Memory B cell (primary cell): ENCODE measurements around the gene ASCL2.

Experiments
- ATAC-seq: fragments of 150-1000 bp; cut with Tn5 transposase; 2 replicates; pipeline ENCODE4 v1.10.0; 2021; ENCODE audit warnings: low read depth, mild to moderate bottlenecking, moderate library complexity
- DNase-seq, 2 donors: peaks; one replicate each; pipeline ENCODE4 v3.0.0; 2022; ENCODE audit warnings: low spot score in 2 of 2
- H3K27ac Mint-ChIP-seq: one replicate; pipeline ENCODE4 v1.8.0; 2022; ENCODE audit warnings: mild to moderate bottlenecking, moderate library complexity, mixed read lengths
- H3K27me3 Mint-ChIP-seq: one replicate; pipeline ENCODE4 v1.8.0; 2022; ENCODE audit warnings: mixed read lengths
- H3K36me3 Mint-ChIP-seq: one replicate; pipeline ENCODE4 v1.8.0; 2022; ENCODE audit warnings: mild to moderate bottlenecking, mixed read lengths
- H3K4me1 Mint-ChIP-seq: one replicate; pipeline ENCODE4 v1.8.0; 2022; ENCODE audit warnings: mixed read lengths
- H3K4me3 Mint-ChIP-seq: one replicate; pipeline ENCODE4 v1.8.0; 2022; ENCODE audit warnings: mild to moderate bottlenecking, moderate library complexity, mixed read lengths
- H3K9me3 Mint-ChIP-seq: one replicate; pipeline ENCODE4 v1.8.0; 2022; ENCODE audit warnings: mixed read lengths

The ASCL2 gene

DNA sequence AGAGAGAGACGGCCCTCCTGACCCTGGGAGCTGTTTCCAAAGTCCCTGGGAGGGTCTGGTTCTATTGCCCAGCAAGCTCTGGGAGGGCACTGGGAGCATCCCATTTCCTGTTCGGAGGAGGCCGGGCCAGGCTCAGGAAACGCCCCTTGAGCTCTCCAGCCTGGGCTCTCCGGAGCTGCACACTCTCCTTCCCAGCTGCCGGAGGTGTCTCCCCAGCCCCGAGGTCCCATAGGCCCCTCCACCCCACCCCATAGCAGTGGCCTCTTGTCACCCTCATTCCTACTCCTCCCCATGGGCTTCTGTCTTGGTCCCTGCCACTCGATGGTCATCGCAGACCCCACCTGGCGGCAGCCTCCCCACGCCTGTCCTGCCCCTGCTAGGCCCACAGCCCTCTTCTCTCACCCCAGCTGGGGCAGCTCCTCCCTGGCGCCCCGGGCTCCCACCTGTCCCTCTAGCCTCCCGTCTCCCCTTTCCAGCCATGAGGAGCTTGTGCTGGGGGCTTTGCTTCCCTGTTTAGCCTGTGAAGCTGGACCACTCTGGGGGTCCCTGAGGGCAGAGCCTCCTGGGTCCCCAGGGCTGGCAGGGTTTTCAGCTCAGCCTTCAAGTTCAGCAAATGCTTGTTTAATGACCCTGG is 34.2 kb upstream of the ASCL2 start:
- peaks cover 25% of the 10 kb centered on the region for H3K4me1 Mint-ChIP-seq
- no peak overlapping the region for H3K27ac Mint-ChIP-seq

DNA sequence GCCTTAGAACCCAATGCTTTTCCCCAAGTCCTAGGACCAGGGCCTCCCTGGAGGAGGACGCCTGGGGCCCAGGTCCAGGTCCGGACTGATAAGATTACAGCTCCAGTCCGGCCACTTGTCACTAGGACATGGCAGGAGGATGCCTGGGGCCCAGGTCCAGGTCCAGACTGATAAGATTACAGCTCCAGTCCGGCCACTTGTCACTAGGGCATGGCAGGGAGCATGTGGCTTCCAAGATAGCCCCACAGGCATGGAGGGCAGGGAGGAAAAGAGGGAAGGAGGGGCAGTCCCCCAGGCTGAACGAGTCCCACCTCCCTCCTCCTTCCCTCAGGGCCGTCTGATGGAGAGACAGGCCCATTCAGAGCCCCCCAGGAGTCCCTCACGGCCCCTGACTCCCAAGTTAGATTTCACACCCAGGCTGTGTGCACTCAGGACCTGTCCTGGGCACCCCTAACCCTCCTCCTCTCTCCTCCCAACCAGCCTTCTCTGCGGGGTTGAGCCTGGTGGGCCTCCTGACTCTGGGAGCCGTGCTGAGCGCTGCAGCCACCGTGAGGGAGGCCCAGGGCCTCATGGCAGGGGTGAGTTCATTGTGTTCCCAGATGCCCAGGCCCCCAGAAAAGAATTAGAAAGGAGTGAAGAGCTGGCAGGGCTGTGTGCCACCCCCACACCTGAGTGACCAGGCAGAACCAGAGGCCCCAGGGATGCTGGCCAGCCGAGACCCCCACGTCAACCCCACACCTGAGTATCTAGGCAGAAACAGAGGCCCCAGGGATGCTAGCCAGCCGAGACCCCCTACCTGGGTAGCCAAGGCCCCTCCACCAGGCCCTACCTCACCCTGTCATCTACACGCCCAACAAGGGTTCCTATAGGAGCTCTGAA is 33.5 kb upstream of the ASCL2 start:
- Mint-ChIP-seq H3K27ac (no peak overlapping the region), H3K4me3 (no peak overlapping the region), H3K9me3 (no peaks in the 10 kb centered on the region), H3K36me3 (peaks cover 2% of the 10 kb centered on the region), H3K27me3 (peaks cover 2% of the 10 kb centered on the region), H3K4me1 (peaks cover 28% of the 10 kb centered on the region)
- DNase-seq: no peak
- no peak for ATAC-seq

More for the DNA sequence above, 34.2 kb upstream of the ASCL2 start:
- ATAC-seq (no peak), DNase-seq (no peak)
- peaks cover 2% of the 10 kb centered on the region for H3K27me3 Mint-ChIP-seq
- no peaks in the 10 kb centered on the region for H3K36me3 Mint-ChIP-seq
- no peaks in the 10 kb centered on the region for H3K9me3 Mint-ChIP-seq
- no peak overlapping the region for H3K4me3 Mint-ChIP-seq

DNA sequence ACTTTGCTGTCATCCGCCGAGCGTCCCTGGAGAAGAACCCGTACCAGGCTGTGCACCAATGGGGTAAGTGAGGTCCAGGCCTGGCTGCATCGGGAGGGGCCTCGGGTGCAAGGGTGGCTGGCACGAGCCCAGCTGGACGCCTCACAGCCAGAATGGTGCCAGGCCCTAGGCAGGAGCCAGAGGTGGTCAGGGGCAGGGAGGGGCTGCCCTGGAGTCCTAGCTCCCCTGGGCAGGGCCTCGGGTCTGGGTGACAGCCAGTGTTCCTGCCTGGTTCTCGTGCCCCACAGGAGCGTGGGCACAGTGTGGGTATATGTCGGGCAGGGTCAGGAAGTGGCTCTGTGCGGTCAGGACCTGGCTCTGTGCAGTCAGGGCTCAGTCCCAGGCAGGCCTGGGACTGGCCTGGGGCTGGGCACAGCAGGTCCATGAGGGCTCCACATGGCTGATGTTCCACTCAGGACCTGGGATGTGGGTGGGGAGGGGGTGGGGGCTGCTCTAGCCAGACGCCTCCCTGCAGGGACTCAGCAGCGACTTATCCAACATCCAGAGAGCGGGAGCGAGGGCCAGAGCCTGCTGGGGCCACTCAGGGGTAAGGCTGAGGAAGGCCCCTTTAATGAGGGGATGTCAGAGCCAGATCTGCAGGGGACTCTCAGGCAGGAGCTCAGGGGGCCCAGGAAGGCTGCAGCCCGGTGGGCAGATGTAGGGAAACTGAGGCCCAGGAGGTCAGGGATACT is 32.7 kb upstream of the ASCL2 start:
- Mint-ChIP-seq H3K4me3 (peak overlapping the region; percentile 92), H3K9me3 (no peaks in the 10 kb centered on the region), H3K36me3 (peaks cover 2% of the 10 kb centered on the region), H3K27me3 (peaks cover 2% of the 10 kb centered on the region), H3K4me1 (peaks cover 28% of the 10 kb centered on the region), H3K27ac (no peak overlapping the region)
- no peak for DNase-seq
- ATAC-seq: no peak

DNA sequence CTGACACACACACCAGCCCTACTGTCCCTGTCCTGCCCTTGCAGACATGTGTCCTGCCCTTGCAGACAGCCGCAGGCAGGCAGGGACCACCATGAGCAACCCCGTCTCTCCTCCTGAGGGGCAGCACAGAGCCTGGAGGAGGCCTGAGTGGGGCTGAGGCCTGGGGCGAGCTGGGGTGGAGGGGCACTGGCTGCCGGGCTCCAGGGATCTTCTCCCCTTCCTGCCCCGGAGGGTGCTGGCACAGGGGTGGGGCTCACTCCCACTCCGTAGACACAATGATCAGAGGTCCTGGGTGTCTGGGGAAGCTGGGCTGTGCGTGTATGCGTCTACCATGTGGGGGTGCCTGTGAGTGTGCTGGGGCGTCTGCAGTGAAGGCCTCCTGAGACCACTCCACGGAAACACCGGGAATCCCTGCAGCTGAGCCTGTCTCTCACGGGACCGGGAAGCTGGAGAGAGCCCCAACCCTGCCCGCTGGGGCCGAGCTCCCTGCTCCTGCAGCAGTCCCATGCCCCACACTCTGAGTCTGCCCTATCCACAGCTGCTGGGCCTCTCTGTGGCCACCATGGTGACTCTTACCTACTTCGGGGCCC is 32.0 kb upstream of the ASCL2 start:
- Mint-ChIP-seq H3K4me1 (peaks cover 29% of the 10 kb centered on the region), H3K9me3 (no peaks in the 10 kb centered on the region), H3K27ac (peak overlapping the region; percentile 90), H3K36me3 (peaks cover 3% of the 10 kb centered on the region), H3K4me3 (peak overlapping the region; percentile 92), H3K27me3 (no peaks in the 10 kb centered on the region)
- ATAC-seq (no peak), DNase-seq (no peak)

DNA sequence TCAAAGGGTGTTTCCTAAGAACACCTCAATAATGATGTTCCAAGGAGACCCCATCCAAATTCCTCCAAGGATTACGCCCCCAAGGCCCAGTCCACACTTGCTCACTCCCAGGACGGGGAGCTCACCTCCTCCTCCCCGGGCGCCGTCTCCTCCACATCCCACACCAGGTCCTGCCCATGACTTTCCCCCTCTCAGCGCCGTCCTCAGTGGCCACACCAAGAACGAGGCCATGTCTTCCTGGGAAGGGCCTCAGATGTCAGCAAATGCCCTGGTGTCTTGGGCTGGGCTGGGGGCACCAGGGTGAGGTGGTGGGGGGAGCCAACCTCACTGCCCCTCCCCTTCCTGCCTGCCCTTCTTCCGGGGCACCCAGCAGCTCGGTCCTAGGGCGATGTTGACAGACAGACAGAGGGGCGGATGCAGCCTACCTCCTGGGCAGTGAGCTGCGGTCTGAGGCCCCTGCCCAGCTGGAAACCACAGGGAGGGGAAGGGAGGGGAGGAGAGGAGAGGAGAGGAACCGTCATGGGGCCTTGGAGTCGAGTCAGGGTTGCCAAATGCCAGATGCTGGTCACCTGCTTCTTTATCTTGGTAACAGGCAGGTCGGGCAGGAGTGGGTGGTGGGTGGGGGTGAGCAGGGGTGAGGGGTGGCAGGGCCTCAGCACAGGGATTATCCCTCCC is 31.4 kb upstream of the ASCL2 start, which contains the start of the genes C11orf21 and TSPAN32:
Gene C11orf21 (minus strand): TSS at position 288 of the 675 bp plus-strand sequence. CDS start 110 bp downstream, at position 178.
Gene TSPAN32 (plus strand): TSS at position 383 of the 675 bp plus-strand sequence. CDS start 137 bp downstream, at position 520.
- peaks cover 6% of the 10 kb centered on the region for H3K36me3 Mint-ChIP-seq
- H3K4me3 Mint-ChIP-seq: peak within 1 kb of the TSS; percentile 92
- H3K27me3 Mint-ChIP-seq: no peaks in the 10 kb centered on the region
- peak in 1 of 2 donors; percentile 34 for DNase-seq
- peak within 1 kb of the TSS; percentile 90 for H3K27ac Mint-ChIP-seq
- peak; percentile 54 for ATAC-seq
- no peaks in the 10 kb centered on the region for H3K9me3 Mint-ChIP-seq
- peaks cover 31% of the 10 kb centered on the region for H3K4me1 Mint-ChIP-seq

DNA sequence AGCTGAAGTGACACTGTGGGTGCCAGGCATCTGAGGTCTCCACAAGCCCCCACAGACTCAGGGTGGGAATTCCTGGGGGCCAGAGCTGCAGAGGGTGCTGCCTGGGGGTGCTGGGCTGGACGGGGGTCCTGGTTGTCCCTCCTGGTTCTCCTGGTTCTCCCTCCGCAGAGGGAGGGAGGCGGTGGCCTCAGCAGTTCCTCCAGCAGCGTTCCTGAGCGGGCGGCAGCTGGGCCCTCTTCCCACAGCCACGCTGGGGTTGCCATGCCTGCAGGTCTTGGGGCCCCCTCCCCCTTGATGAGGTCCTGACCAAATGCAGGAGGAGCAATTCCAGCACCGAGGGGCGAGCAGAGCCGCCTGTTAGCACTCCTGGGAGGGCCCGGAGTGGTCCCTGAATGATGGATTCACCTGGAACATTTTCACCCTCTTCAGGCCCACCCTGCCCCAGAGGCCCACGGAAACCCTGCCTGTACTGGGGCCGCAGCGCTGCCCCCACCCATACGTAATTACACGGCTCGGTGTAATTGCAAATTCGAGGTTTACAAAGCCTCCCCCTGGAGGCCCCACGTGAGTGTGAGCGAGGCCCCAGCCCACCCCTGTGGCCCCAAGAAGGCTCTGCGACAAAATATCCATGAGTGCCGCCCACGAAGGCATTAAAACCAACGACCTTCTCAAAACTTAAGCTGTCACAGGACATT is 30.7 kb upstream of the ASCL2 start:
- Mint-ChIP-seq H3K4me3 (peak overlapping the region; percentile 92), H3K27me3 (no peaks in the 10 kb centered on the region), H3K4me1 (peaks cover 27% of the 10 kb centered on the region), H3K9me3 (no peaks in the 10 kb centered on the region), H3K27ac (peak overlapping the region; percentile 90), H3K36me3 (peaks cover 6% of the 10 kb centered on the region)
- ATAC-seq (peak; percentile 46), DNase-seq (peak in 1 of 2 donors; percentile 34)

DNA sequence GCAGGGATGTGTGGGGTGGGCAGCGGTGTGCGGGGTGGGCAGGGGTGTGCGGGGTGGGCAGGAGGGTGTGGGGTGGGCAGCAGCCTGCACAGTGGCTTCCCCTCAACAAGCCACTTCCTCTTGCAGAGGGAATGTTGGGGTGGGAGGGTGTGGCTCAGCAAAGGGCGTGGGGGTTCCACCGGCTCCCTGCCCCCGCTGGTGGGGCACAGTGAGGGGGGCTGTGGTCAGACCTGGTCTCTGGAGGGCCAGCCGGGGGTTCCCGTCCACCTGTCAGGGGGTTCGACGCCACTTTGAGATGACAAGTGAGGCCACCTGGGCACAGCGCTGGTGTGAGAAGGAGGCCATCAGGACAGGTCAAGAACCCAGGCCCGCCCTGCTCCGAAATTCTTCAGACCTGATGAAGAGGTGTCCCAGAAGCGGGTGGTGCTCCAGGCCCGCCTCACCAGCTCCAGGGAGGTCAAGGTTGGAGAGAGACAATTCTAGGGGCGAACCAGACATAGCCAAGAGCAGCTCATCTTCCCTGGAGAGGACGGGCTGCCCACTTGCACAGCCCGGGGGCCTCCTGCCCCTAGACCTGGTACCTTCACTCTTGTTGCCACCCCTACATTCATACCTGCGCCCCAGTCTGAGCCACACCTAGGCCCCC is 30.0 kb upstream of the ASCL2 start:
- peaks cover 6% of the 10 kb centered on the region for H3K36me3 Mint-ChIP-seq

DNA sequence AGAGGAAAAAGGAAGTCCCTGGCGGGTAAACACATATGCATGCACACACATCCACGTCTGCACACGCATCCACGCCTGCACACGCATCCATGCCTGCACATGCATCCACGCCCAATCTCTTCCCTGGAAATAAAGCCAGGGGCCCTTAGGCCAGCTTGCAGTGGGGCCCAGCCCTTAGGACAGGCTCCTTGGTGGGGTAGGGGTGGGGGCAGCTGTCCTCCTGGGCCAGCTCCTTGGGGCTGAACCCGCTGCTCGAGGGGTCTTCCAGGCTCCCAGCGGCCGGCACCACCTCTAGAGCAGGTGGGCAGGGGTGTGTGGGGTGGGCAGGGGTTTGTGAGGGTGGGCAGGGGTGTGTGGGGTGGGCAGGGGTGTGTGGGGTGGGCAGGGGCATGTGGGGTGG is 29.4 kb upstream of the ASCL2 start:
- no peak for ATAC-seq
- peaks cover 6% of the 10 kb centered on the region for H3K36me3 Mint-ChIP-seq
- no peaks in the 10 kb centered on the region for H3K9me3 Mint-ChIP-seq
- no peak for DNase-seq
- H3K27me3 Mint-ChIP-seq: no peaks in the 10 kb centered on the region
- H3K4me3 Mint-ChIP-seq: peak overlapping the region; percentile 84
- peak overlapping the region; percentile 26 for H3K27ac Mint-ChIP-seq
- H3K4me1 Mint-ChIP-seq: peaks cover 21% of the 10 kb centered on the region

More for the DNA sequence above, 30.0 kb upstream of the ASCL2 start:
- peak overlapping the region; percentile 92 for H3K4me3 Mint-ChIP-seq
- peak overlapping the region; percentile 75 for H3K27ac Mint-ChIP-seq
- H3K4me1 Mint-ChIP-seq: peaks cover 21% of the 10 kb centered on the region
- H3K9me3 Mint-ChIP-seq: no peaks in the 10 kb centered on the region
- peak in 1 of 2 donors; percentile 32 for DNase-seq
- ATAC-seq: peak; percentile 21
- no peaks in the 10 kb centered on the region for H3K27me3 Mint-ChIP-seq

DNA sequence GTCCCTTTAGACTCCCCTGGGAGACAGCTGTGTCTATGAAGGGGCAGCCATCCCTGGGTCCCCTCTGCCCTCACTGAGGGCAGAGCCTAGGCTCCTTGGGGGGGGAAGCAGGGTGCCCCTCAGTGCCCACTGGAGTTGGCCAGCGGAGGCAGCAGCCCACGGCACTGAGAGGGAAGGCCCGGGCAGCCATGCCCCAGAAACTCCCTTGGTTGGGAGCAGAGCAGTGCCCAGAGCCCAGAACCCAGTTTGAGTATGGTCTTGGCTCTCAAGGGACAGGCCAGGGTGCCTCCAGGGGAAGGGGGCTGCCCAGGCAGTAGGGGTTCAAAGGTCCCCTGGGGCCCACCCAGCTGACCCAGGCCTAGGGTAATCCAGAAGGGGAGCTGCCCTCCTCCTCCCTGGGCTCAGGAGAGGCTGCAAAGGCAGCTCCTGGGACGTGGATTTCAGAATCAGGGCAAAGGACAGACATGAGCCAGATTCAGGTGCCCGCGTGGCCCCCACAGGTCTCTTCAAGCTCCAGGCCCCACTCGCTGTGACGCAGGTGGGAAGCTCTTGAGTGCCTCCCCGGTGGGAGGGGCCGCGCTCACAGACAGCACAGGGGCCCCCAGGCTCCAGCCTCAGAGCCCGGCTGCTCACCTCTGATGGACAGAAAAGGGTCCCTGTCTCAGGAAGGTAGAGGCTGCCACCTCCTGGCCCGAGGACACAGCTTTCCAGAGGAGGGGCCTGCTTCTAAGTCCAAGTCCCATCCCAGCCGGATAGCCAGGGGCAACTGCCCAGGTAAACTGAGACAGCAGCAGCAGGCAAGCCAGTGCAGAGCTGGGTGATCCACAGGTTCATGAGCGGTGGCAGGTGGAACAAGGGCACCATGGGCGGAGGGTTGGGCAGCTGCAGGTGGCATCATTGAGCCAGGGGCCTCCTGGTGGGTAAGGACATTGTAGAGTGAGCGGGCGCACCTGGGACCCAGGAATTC is 28.7 kb upstream of the ASCL2 start:
- H3K36me3 Mint-ChIP-seq: peaks cover 6% of the 10 kb centered on the region
- H3K9me3 Mint-ChIP-seq: no peaks in the 10 kb centered on the region
- H3K27me3 Mint-ChIP-seq: no peaks in the 10 kb centered on the region
- peaks cover 21% of the 10 kb centered on the region for H3K4me1 Mint-ChIP-seq
- H3K27ac Mint-ChIP-seq: peak overlapping the region; percentile 26
- ATAC-seq: no peak
- peak overlapping the region; percentile 84 for H3K4me3 Mint-ChIP-seq
- DNase-seq: no peak

DNA sequence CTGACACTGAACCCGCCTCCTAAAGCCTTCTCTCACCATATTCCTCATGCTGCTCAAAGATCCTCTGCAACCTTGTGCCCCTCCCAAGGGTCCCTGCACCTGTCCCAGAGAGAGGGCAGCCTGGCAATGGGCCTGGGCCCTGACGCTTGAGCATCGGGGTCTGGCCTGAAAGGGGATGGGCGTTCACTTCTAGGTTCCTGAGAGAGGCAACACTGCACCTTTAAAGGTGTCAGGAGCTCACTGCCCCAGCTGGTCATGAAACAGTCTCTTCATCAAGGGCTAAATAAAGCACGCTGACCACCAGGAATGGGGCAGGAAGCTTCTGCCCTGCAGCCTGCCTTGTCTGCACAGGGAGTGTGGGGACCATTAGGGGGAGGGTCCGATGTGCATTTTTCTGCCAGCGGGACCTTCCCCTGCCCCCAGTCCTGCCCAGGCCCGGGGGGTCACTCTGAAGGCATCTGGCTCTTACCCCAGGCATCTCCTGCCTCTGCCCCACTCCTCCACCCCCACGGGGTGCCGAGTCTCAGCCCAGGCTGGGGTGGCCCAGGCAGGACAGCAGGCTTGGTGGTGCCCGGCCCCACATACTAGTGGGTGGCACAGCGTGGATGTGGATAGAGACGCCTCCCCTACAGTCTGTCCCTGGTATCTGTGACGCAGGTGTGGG is 27.9 kb upstream of the ASCL2 start:
- ATAC-seq (no peak), DNase-seq (no peak)
- Mint-ChIP-seq H3K36me3 (peaks cover 6% of the 10 kb centered on the region), H3K9me3 (no peaks in the 10 kb centered on the region), H3K27me3 (no peaks in the 10 kb centered on the region), H3K4me3 (no peak overlapping the region), H3K4me1 (peaks cover 21% of the 10 kb centered on the region), H3K27ac (no peak overlapping the region)

DNA sequence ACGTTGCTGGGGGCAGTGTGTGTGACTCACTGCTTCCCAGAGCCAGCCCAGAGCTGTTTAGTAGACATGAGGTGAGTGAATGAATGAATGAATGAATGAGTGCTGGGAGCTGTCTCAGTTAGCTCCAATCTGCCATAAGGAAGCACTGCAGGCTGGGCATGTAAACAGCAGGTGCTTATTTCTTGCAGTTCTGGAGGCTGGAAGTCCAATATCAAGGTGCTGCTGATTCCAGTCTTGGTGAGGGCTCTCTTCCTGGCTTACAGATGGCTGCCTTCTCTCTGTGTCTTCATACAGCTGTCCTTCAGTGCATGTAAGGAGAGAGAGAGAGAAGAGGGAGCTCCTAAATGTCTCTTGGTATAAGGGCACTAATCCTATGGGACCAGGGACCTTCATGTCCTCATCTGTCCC is 27.2 kb upstream of the ASCL2 start:
- ATAC-seq (no peak), DNase-seq (no peak)
- Mint-ChIP-seq H3K36me3 (peaks cover 6% of the 10 kb centered on the region), H3K9me3 (no peaks in the 10 kb centered on the region), H3K27ac (no peak overlapping the region), H3K4me3 (no peak overlapping the region), H3K27me3 (peaks cover 1% of the 10 kb centered on the region), H3K4me1 (peaks cover 19% of the 10 kb centered on the region)
